HG03442 (cell line): ENCODE measurements around the gene FLNC.

Source experiments
- ATAC-seq: cut with Tn5 transposase; IDR thresholded peaks from one replicate; pipeline ENCODE4 v1.9.1; 2021; ENCODE audit warnings: mild to moderate bottlenecking, moderate library complexity; ENCODE audit not compliant: unreplicated experiment

FLNC gene

DNA sequence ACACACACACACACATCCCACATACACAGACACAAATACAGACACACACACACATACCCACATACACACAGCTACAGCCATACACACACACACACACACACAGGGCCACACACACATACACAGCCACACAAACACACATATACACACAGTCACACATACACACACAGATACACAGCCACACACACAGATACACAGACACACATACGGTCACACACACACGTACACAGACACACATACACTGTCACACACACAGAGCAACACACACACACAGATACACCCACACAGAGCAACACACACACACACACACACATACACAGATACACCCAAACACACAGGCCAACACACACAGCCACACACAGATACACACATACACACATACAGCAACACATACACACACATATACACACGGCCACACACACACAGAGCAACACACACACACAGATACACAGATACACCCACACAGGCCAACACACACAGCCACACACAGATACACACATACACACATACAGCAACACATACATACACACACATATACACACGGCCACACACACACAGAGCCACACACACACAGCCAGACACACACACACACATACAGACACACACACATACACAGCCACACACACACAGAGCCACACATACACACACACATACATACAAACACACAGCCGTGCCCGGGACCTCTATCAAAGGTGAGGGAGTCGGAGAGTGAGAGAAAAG is 58.0 kb downstream of the FLNC start:
- ATAC-seq = no peak

DNA sequence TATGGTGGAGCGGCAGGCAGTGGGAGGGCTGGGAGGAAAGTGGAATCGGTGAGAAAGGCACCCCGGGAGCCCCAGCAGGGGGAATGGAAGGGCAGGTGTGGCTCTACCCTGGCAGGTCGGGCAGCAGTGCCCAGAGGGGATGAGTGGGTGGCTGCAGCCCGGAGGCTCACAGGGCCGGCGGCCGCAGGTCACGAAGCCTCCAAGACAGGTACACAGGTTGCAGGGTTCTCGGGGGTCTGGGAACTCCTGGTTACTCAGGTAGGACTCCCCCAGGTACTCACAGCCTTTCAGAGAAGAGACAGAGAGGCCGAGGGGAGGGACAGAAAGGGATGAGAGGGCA is 58.5 kb downstream of the FLNC start:
- ATAC-seq = no peak

DNA sequence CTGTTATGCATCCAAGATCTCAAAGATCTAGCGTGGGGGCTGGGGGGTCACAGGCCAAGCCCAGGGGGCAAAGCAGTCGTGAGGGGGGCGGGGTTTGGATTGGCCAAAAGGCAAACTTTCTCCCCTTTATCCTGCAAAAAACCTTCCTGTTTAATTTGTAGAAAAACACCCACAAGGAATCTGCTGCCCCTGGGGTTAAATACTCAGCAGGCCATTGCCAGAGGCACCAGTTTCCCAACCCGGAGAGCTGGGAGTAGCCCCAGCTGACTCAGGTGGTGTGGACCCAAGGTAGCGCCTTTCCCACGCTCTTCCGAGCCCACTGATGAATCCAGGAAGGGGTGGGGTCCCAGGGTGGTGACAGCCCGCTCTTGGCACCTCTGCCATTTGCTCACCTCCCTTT is 58.9 kb downstream of the FLNC start:
- no peak for ATAC-seq

DNA sequence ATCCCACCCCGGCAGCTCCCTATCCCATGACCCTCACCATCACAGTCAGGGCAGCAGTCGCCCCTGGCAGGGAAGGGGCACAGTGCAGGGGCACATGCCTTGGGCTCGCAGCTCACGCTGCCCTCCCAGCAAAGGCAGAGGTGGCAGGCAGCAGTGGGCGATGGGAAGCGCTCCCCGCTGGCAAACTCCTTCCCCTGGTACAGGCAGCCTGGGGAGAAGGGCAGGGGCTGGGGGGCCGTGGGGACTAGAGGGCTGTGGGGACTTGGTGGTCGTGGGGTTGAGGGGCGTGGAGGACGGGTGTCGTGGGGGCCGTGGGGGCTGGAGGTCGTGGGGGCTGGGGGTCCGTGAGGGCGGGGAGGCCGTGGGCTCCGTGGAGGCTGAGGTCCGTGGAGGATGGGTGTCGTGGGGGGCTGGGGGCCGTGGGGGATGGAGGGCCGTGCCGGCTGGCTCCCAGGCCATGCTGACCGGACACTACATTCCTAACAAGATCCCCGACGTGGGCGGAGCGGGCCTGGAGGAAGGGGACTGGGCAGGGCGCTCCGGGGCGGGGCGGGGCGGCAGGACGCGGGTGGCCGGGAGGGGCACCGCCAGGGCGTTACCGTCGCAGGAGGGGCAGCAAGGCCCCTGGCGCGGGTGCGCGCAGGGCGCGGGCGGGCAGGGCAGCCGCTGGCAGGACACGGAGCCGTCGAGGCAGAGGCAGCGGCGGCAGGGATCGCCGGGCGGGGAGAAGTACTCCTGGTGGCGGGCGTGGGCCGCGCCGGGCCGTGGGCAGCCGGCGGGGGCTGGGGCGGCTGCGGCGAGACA is 60.3 kb downstream of the FLNC start:
- no peak for ATAC-seq

DNA sequence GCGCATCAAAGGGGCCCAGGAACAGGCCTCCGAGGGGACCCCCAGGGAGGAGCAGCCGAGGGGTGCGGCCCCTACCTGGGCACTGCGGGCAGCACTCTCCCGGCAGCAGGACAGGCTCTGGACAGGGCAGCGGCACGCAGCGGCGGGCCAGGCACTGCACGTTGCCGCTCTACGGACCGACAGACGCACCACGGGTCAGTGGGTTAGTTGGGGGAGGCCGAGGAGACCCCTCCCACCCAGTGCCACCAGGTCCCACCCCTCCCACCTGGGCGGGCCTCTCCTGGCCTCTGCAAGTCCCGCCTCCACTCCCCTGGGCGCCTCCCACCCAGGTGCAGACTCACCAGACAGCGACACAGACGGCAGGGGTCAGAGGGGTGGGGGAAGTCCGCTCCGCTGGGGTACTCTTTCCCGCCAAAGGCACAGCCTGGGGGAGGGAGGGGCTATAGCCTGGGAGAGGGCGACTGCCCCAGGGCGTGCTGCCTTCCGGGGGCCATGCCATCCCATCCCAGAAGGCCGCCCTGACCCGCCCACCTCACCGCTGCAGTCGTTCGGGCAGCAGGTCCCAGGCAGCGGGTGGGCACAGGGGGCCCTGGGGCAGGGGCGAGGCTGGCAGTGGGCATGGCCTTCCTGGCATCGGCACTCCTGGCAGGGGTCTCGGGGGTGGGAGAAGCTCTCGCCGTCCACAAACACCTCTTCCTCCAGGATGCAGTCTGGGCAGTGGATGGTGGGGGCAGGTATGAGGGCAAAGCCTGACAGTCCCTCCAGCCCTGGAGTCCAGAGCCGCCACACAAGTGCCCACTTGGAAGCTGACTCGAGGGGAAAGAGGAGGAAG is 61.1 kb downstream of the FLNC start:
- no peak for ATAC-seq

DNA sequence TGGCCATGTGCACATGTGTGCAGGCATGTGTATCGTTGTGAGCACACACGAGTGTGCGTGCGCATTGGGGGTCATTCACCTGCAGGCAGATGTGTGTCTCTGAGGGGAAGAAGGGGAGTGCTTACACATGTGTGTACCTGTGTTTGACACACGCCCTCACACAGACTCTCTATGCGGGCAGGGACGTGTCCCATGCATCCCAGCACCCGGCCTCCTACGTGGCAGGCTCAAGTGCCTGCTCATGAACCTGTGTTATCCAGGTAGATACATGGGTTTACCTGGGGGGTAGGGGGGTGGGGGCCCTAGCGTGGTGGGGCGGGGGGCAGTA is 61.7 kb downstream of the FLNC start:
- ATAC-seq = no peak

DNA sequence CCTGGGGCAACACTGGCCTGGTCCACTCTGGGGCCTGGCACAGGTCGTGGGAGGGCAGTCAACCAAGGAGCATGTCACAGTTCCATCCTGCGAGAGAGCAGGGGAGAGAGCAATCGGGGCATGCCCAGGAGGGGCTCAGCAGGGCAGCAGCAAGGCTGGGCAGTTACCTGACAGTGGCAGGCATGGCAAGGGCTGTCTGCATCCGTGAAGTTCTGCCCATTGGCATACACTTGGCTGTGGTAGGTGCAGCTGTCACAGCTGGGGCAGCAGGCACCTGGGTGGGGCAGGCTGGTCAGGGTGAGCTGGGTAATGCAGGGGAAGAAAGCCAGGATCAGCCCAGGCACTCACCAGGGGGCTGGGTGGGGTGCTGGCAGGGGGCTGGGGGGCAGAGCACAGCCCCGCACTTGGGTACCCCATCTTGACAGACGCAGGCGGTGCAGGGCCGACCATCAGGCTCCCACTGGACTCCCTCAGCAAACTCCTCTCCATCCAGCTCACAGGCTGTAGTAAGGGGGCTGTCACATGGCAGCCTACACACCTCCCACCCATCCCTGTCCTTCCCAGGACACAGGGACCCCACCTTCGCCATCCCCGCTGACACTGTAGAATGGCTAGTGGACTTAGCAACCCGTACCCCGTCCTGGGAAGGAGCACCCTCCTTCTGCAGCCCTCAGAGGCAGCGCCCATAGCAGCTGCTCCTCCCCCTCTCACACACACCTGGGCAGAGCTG is 62.5 kb downstream of the FLNC start:
- no peak for ATAC-seq

DNA sequence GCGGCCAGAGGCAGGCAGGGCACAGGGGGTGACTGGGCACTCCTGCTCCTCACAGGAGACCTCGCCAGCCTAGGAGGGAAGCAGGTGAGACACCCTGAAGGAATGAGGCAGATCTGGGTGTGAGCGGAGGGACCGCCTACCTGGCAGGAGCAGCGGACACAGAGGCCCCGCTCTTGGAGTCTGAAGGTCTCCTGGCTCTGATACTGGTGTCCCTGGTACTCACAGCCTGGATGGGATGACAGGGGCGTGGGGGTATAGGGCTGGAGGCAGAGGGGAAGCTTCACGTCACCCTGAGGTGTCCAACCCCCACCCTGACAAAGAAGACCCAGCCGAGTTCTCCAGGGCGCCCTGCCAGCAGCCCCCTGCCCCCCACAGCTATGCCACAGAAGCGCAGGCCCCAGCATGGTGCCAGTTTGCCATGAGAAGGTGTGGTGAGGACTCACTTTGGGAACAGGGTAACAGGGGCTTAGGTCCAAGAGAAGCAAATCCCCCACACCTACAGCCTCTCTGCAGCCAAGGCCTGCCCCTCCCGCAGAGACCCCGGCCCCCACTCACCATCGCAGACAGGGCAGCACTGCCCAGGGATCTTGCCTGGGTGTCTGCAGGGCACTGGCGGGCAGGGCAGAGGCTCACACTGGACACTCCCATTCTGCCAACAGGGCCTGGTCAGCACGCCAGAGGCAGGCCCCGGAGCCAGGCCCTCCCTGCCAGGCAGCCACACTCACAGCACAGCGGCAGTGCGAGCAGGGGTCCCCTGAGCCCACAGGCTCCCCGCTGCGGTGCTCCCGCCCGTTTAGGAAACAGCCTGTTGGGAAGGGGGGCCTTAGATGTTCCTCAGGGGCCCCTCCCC is 63.3 kb downstream of the FLNC start:
- no peak for ATAC-seq

DNA sequence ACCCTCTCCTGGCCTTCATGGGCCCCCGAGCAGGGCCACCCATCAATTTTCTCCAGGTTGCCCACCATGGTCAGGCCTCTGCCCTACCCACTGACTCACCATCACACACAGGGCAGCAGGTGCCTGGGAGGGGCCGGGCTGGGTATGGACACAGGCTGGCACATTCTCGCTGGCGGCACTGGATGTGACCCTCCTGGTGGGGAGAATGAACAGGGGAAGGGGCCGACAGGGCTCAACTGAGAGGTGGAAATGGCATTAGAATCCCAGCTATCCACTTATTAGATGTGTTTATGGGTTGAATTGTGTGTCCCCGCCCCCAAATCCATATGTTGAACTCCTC is 63.9 kb downstream of the FLNC start:
- no peak for ATAC-seq

DNA sequence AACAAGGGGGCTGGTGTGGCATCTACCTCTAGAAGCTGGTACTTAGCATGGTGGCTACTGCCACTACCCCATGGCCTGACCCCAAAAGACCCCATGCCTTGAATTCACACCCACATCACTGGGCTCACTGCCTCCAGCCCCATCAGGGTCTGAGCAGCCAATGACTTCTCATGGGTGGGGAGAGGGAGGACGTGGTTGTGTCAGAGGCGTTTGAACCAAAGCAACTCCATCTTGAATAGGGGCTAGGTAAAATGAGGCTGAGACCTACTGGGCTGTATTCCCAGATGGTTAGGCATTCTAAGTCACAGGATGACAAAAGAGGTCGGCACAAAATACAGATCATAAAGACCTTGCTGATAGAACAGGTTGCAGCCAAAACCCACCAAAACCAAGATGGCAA is 65.1 kb downstream of the FLNC start:
- ATAC-seq = no peak

DNA sequence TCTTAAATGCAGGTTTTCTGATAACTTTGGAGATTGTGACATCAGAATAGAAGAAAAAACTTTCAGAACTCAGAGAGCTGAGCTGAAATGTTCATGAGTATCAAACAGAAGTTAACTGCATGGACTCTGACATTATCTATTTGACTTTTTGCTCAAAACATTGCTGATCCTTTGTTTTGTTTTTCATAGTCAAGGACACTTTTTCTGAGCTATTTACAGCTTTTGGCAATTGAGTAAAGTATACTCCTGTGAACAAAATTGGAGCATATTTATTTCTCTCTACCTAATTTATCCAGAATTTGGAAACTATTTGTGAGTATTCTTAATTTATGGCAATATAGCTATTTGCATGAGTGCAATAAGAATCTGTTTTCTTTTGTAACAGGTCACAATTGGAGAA is 69.2 kb downstream of the FLNC start:
- ATAC-seq = no peak

DNA sequence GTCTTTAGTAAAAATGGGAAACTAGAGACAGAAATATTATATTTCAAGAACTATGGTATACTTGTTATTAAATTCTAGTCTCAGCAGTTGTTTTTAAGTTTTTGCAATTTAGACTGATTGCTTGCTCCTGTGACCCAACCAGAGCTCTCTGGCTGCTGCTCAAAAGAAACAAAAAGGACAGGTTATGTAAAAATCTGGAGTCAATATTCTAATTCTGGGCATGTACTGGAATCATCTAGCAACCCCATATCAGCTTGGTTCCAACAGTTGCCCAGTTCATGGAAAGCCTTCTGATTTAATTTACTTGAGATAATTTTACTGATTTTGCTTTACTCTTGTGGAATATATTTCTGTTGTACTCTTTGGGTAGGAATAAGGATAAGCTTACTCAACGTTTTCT is 70.0 kb downstream of the FLNC start:
- ATAC-seq = no peak

DNA sequence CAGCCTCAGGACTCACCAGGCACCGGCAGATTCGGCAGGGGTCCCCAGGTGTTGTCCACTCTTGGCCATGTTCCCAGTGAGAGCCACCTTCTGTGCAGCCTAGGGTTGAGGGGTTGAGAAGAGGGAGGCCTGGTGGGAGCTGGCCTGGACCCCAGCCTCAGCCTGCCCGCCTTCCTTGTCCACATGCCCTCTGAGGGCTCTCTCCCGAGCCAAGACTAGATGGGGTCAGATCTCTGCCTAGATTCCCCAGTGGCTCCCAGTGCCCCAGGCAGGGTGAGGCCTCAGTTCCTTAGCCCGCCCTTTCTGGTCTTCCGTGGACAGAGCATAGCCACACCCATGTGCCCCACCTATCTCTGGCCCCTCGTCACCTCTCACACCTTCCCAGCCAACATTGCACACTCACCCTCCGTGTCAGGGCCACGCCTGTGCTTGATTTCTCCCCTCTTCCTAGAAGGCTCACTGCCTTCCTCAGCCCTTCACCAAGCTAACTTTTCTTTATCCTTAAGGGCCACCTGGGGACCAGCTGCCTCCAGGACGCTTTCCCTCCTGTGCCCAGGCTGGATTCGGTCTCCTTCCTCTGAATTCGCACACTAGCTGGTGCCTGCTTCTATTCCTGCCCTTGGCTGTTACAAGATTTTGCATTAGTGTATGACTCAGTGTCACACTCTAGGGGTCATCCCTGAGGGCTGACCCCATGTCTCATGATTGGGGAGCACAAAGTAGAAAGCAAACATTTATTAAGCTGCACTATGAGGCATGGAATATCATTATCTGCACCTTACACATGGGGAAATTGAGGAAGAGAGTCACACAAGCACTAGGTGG is 72.8 kb downstream of the FLNC start:
- no peak for ATAC-seq

DNA sequence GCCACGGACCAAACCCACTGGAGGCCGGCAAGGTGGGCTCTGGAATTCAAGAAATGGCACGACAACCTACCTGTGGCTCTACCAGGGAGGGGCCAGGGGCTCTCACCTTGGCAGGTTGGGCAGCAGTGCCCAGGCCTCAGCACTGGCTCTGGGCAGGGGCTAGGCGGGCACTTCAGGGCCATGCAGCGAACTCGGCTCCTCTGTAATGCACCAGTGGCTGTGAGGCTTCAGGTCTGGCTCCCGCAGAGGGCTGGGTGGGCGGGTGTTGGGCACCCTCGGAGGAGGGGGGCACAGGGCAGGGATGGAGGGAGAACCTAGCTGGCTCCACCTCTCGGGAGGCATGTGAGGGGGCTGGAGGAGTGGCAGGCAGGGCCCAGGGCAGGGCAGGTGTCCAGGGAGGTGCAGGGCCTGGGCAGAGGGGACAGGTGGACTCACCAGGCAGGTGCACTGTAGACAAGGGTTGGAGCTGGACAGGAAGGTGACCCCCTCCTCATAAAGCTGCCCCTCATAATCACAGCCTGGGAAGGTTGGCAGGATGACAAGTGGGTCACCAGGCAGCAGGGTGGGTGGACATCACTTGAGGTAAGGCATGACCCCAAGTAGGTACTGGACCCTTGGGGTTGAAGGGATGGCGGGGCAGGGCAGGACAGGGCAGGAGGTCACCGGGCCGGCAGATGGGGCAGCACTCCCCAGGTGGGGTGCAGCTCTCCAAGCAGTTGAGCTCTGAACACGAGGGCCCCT is 73.6 kb downstream of the FLNC start:
- no peak for ATAC-seq

DNA sequence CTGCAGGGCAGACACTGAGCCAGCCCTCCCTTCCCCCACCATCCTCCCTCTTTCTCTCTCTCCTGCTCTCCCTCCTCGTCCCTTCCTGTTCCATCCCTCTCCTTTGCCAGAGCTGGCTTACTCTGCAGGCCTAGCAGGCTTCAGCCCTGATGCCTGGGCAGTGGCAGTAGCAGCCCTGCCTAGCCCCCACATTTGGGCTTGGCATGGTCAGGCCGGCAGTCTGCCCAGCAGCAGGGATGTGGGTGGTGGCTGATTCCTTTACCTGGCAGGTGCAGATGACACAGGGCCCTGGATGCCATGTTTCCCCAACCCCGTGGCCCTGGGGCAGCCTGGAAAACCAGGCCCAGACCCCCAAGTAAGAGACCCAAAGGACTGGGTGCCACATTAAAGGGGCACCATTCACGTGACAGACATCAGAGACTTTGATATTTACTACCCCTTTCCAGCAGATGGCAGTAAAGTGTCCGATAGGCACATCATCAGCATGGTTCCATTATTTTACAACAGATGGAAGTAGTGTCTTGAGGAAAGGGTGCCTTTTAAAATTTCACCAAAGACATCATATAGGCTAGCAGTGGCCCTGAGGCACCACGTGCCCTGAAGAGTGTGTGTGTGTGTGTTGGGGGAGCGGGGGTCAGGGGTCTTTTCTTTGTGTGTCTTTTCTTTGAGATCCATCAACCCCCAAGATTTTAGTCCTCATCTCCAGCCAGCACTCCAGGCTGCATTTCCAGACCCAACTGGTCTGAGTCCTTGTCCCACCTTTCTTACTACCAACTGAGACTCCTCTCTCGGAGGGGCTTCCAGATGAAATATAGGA is 74.4 kb downstream of the FLNC start:
- no peak for ATAC-seq

DNA sequence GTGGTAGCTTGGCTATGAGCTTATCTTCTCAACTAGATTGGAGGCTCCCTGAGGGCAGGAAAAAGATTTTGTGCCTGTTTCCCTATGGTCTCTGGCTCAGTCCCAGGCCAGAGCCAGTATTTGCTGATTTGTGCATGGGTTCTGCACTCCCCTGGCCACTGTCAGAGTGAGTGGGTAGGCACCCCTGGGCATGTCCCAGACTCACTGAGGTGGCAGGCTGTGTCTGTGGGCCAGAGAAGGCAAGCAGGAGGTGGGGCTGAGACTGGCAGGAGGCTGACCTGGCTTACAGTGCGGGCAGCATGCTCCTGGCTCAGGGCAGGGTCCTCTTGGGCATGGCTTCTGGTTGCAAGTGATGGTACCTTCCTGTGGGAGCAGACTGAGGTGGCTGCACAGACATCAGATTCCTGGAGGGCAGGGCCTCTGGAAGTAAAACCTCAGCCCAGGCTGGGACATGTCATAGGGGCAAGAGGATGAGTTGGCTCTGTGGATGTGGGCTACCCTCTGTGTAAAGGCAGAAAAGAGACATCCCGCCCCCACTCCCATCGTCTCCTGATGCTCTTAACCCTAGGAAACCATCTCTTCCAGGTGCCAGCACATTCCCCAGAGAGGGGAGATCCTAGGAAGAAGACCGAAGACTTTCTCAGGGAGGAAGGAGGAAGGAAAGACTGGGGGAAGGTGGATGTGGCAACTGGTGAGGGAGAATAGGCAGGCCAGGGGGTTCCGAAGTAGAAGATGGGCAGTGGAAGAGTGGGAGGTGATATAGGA is 76.0 kb downstream of the FLNC start:
- ATAC-seq = no peak

DNA sequence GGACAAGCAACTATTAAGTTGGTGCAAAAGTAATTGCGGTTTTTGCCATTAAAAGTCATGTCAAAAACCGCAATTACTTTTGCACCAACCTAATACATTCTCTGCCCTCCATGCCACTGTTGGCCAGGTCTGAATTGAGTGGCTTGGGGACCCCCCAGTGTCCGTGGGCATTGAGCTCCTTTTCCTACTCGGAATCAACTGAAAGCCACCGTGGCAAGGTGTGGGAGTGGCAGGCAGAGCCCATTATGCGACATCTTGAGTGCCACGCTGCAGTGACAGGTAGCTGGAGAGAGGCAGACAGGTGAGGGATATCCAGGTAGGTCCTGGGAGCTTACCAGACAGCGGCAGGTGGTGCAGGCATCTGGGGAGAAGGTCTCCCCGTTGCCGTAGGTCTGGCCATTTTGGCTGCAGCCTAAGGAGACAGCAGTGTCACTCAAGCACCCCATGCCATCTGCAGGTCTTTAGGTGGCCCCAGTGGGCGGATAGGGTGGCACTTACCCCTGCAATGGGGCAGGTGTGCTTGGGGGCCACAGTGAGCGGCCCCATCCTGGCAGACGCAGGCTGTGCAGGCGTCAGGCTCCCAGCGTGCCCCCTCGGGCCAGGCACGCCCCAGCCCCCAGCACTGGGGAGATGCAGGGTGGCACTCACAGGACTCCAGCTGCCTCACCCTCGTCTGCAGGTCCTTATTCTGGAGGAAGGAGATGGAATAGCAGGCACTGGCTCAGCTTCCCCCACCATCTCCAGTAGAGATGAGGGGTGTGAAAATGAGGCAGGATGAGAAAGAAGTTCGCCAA is 76.8 kb downstream of the FLNC start:
- ATAC-seq = no peak
